GM23338 (cell line): ENCODE data around the gene TMEM207. TPM values are rescaled to one million over a fixed set of nuclear protein-coding genes. Genes with fewer than 3 reads are reported as not detected.

Experiments
- ATAC-seq: fragments of 200-7000 bp; cut with Tn5 transposase; 3 replicates; pipeline ENCODE4 v1.9.1; 2020
- DNase-seq: peaks from one replicate; pipeline ENCODE4 v3.0.0-alpha.2; 2015; ENCODE audit warnings: low spot score
- H2AFZ ChIP-seq: fragments of 200-600 bp; sonication (generic); 2 replicates; pipeline ENCODE4 v1.8.0; 2016; ENCODE audit warnings: antibody characterized with exemption, mild to moderate bottlenecking, moderate library complexity
- H3F3A ChIP-seq: fragments of 200-600 bp; sonication (generic); replicated peaks from 2 replicates; pipeline ENCODE4 v1.8.0; 2017; ENCODE audit warnings: antibody characterized with exemption, mixed run types, low read depth
- H3K27ac ChIP-seq: fragments of 200-600 bp; sonication (generic); 2 replicates; pipeline ENCODE4 v1.6.1; 2016; ENCODE audit warnings: low read depth
- H3K27me3 ChIP-seq: fragments of 200-600 bp; sonication (generic); 2 replicates; pipeline ENCODE4 v1.8.0; 2016; ENCODE audit warnings: mild to moderate bottlenecking, mixed run types, moderate library complexity; ENCODE audit not compliant: insufficient read depth
- H3K36me3 ChIP-seq: fragments of 200-600 bp; sonication (generic); 2 replicates; pipeline ENCODE4 v1.8.0; 2016; ENCODE audit warnings: mild to moderate bottlenecking; ENCODE audit not compliant: insufficient read depth
- H3K4me1 ChIP-seq: fragments of 200-600 bp; sonication (generic); 2 replicates; pipeline ENCODE4 v1.8.0; 2016; ENCODE audit warnings: mild to moderate bottlenecking, moderate library complexity; ENCODE audit not compliant: insufficient read depth
- H3K4me2 ChIP-seq: fragments of 200-600 bp; sonication (generic); 2 replicates; pipeline ENCODE4 v1.7.1; 2017; ENCODE audit warnings: mixed run types
- H3K4me3 ChIP-seq: fragments of 200-600 bp; sonication (generic); 2 replicates; pipeline ENCODE4 v1.6.1; 2016; ENCODE audit warnings: mixed run types
- H3K79me2 ChIP-seq: fragments of 200-600 bp; sonication (generic); replicated peaks from 2 replicates; pipeline ENCODE4 v1.8.0; 2017; ENCODE audit warnings: mild to moderate bottlenecking; ENCODE audit not compliant: insufficient read depth
- H3K9me2 ChIP-seq: fragments of 200-600 bp; sonication (generic); 2 replicates; pipeline ENCODE4 v1.8.0; 2017; ENCODE audit not compliant: insufficient read depth
- H4K20me1 ChIP-seq: fragments of 200-600 bp; sonication (generic); replicated peaks from 2 replicates; pipeline ENCODE4 v1.8.0; 2017; ENCODE audit warnings: mild to moderate bottlenecking; ENCODE audit not compliant: insufficient read depth
- H3K27ac Mint-ChIP-seq: 2 replicates; pipeline ENCODE4 v1.8.0; 2020; ENCODE audit warnings: inconsistent platforms, mild to moderate bottlenecking, moderate library complexity, mixed read lengths
- H3K27me3 Mint-ChIP-seq: 3 replicates; pipeline ENCODE4 v1.8.0; 2022; ENCODE audit warnings: low read depth, mild to moderate bottlenecking, moderate library complexity, mixed read lengths, inconsistent platforms; ENCODE audit not compliant: insufficient read depth, poor library complexity
- H3K36me3 Mint-ChIP-seq: 3 replicates; pipeline ENCODE4 v1.8.0; 2021; ENCODE audit warnings: low read depth, mild to moderate bottlenecking, inconsistent platforms, moderate library complexity, mixed read lengths
- H3K4me1 Mint-ChIP-seq: 3 replicates; pipeline ENCODE4 v1.8.0; 2020; ENCODE audit warnings: mild to moderate bottlenecking, inconsistent platforms, mixed read lengths
- H3K4me3 Mint-ChIP-seq: 3 replicates; pipeline ENCODE4 v1.8.0; 2021; ENCODE audit warnings: moderate library complexity, mild to moderate bottlenecking, inconsistent platforms, mixed read lengths
- H3K9me3 Mint-ChIP-seq: 3 replicates; pipeline ENCODE4 v1.8.0; 2020; ENCODE audit warnings: moderate library complexity, mild to moderate bottlenecking, inconsistent platforms, mixed read lengths
- CREB1 ChIP-seq: fragments of 250-450 bp; sonication (Bioruptor Pico); IDR thresholded peaks from 2 replicates; pipeline ENCODE4 v1.5.0; 2020; ENCODE audit warnings: low read depth, mild to moderate bottlenecking, moderate library complexity
- CTCF ChIP-seq, 2 experiments: fragments of 200-600 bp in 1 of 2; sonication (generic) in 1 of 2; conservative IDR thresholded peaks; 2 replicates each; pipeline versions ENCODE4 v1.5.1 to v1.6.1; 2016 to 2017; ENCODE audit warnings: antibody characterized with exemption in 2 of 2, low read depth in 2 of 2, mild to moderate bottlenecking in 2 of 2, moderate library complexity in 1 of 2
- ETS1 ChIP-seq: IDR thresholded peaks from 2 replicates; pipeline ENCODE4 v1.6.1; 2016; ENCODE audit warnings: antibody characterized with exemption
- EZH2 ChIP-seq: fragments of 200-600 bp; sonication (generic); IDR thresholded peaks from one replicate; pipeline ENCODE4 v1.8.0; 2017; ENCODE audit warnings: antibody characterized with exemption, mild to moderate bottlenecking, low read depth; ENCODE audit not compliant: unreplicated experiment
- EZH2phosphoT487 ChIP-seq: fragments of 200-600 bp; sonication (generic); IDR thresholded peaks from one replicate; pipeline ENCODE4 v1.8.1; 2018; ENCODE audit warnings: antibody characterized with exemption; ENCODE audit not compliant: unreplicated experiment
- JUNB ChIP-seq: IDR thresholded peaks from one replicate; pipeline ENCODE4 v1.6.1; 2016; ENCODE audit warnings: antibody characterized with exemption; ENCODE audit not compliant: unreplicated experiment
- NANOG ChIP-seq: IDR thresholded peaks from 2 replicates; pipeline ENCODE4 v1.6.1; 2016; ENCODE audit warnings: antibody characterized with exemption, borderline replicate concordance
- POLR2AphosphoS5 ChIP-seq: IDR thresholded peaks from 2 replicates; pipeline ENCODE4 v1.6.1; 2016; ENCODE audit warnings: antibody characterized with exemption, low read depth
- REST ChIP-seq: IDR thresholded peaks from one replicate; pipeline ENCODE4 v1.6.1; 2018; ENCODE audit warnings: antibody characterized with exemption; ENCODE audit not compliant: unreplicated experiment
- STAT1 ChIP-seq: IDR thresholded peaks from one replicate; pipeline ENCODE4 v1.6.1; 2016; ENCODE audit warnings: antibody characterized with exemption; ENCODE audit not compliant: unreplicated experiment
- ZNF114 ChIP-seq: fragments of 250-450 bp; sonication (Bioruptor Pico); IDR thresholded peaks from 2 replicates; pipeline ENCODE4 v1.5.0; 2020; ENCODE audit warnings: mild to moderate bottlenecking, moderate library complexity
- ZNF331 ChIP-seq: fragments of 250-450 bp; sonication (Bioruptor Pico); IDR thresholded peaks from 2 replicates; pipeline ENCODE4 v1.5.0; 2020; ENCODE audit warnings: low read depth, mild to moderate bottlenecking, moderate library complexity
- ZNF462 ChIP-seq: fragments of 250-450 bp; sonication (Bioruptor Pico); IDR thresholded peaks from 2 replicates; pipeline ENCODE4 v1.5.0; 2020; ENCODE audit warnings: mild to moderate bottlenecking, moderate library complexity
- polyA plus RNA-seq: library from polyadenylated mRNA; unstranded; fragments of >200 nt; fragmentation: Nextera tagmentation; extraction: Ambion mirVana; gene quantifications from 2 replicates; pipeline ENCODE4 v1.2.1, GENCODE V29; 2016
- total RNA-seq: library from RNA; depleted of rRNA; stranded (reverse); fragments of >200 nt; shearing (Covaris generic); gene quantifications from 2 replicates; pipeline ENCODE4 v1.2.3, GENCODE V29; 2014

TMEM207 gene
- total and polyA plus RNA-seq, 2 experiments from 2014 or later = not detected

GRCh38 chr3:190404715-190405114 lies 45.0 kb downstream of the TMEM207 start:
- no peaks in the 10 kb centered on the region for H3K79me2 ChIP-seq
- no peak overlapping the region for H3K4me2 ChIP-seq
- peaks cover 1% of the 10 kb centered on the region for H3K27me3 Mint-ChIP-seq
- no peaks in the 10 kb centered on the region for H3K9me3 Mint-ChIP-seq
- H3K36me3 ChIP-seq = no peaks in the 10 kb centered on the region
- no peaks in the 10 kb centered on the region for H3K4me1 ChIP-seq
- no peaks in the 10 kb centered on the region for H3K27me3 ChIP-seq
- H3K9me2 ChIP-seq = no peaks in the 10 kb centered on the region
- DNase-seq = no peak
- H3K4me1 Mint-ChIP-seq = no peaks in the 10 kb centered on the region
- no peaks in the 10 kb centered on the region for H3K36me3 Mint-ChIP-seq
- no peak overlapping the region for H3K4me3 ChIP-seq
- no peak overlapping the region for H3K4me3 Mint-ChIP-seq
- no peaks in the 10 kb centered on the region for H3F3A ChIP-seq
- no peak for TF ChIP-seq ETS1
- TF ChIP-seq EZH2phosphoT487 = no peak
- no peak for TF ChIP-seq ZNF114
- no peak for TF ChIP-seq EZH2
- no peak for TF ChIP-seq JUNB
- TF ChIP-seq POLR2AphosphoS5 = no peak
- no peak for TF ChIP-seq ZNF462 (CRISPR knock-in tag)
- no peak for TF ChIP-seq ZNF331 (CRISPR knock-in tag)
- no peak for TF ChIP-seq REST
- no peak for TF ChIP-seq NANOG
- no peak for TF ChIP-seq CTCF (conservative IDR thresholded peaks at IDR 0.05; ENCODE audit: low read depth in 2 of 2)
- TF ChIP-seq STAT1 = no peak
- TF ChIP-seq CREB1 (CRISPR knock-in tag) = no peak
- H3K27ac Mint-ChIP-seq = no peak overlapping the region
- H2AFZ ChIP-seq = no peak overlapping the region
- H3K27ac ChIP-seq = no peak overlapping the region
- no peaks in the 10 kb centered on the region for H4K20me1 ChIP-seq
- ATAC-seq = no peak
